Adipose tissue (tissue), 3 donors: Measurements from ENCODE around the gene H2BW2. TPM values are rescaled to one million over a fixed set of nuclear protein-coding genes. Genes with fewer than 3 reads are reported as not detected.

Experiments used
- polyA plus RNA-seq, 3 donors: library from polyadenylated mRNA; stranded (reverse); fragments of 200-250 nt; gene quantifications; one replicate each; pipeline ENCODE4 v1.2.3, GENCODE V29; 2013
- donor health status: healthy with polysubstance abuse.
- donor health status: Bipolar disorder and iron deficiency.
- donor health status: healthy.

The H2BW2 gene
- polyA plus RNA-seq, 3 donors, result not detected

Other genes with a start within 250 kb of the H2BW2 start
- gene RAB9B, start 207.7 kb upstream of the H2BW2 start, polyA plus RNA-seq, result under 1 TPM; 0.28 to 0.45 (median 0.40) TPM
- gene TMSB15B, start 77.3 kb upstream of the H2BW2 start, polyA plus RNA-seq, result 1 to 10 TPM in 2 of 3 donors, under 1 TPM in 1; 0.95 to 3.4 (median 1.3) TPM
- gene H2BW1, start 26.2 kb upstream of the H2BW2 start, polyA plus RNA-seq, result not detected
- 1 to 10 TPM in 1 of 3 donors, under 1 TPM in 2; 0.15 to 1.0 (median 0.22) TPM for gene TMSB15C, start 36.3 kb downstream of the H2BW2 start, polyA plus RNA-seq
- under 1 TPM; 0.36 to 0.52 (median 0.45) TPM for gene ZCCHC18, start 72.6 kb downstream of the H2BW2 start, polyA plus RNA-seq
- gene SLC25A53, start 117.1 kb downstream of the H2BW2 start, polyA plus RNA-seq, result 10 to 100 TPM in 1 of 3 donors, 1 to 10 TPM in 2; 3.0 to 11.9 (median 6.8) TPM
- 10 to 100 TPM in 1 of 3 donors, 1 to 10 TPM in 2; 6.4 to 11.5 (median 8.3) TPM for gene FAM199X, start 126.5 kb downstream of the H2BW2 start, polyA plus RNA-seq
- not detected for gene ESX1, start 215.0 kb downstream of the H2BW2 start, polyA plus RNA-seq